GM21360 (cell line): ENCODE measurements around the gene SLC35F6.
"Not testable (repeated sequence)": the region's sequence is repeated elsewhere in the genome, so short reads cannot be mapped to it uniquely, and the experiment has no call there.

Experiments used
- ATAC-seq: cut with Tn5 transposase; IDR thresholded peaks from one replicate; pipeline ENCODE4 v1.9.1; 2021; ENCODE audit warnings: mild to moderate bottlenecking, moderate library complexity; ENCODE audit not compliant: unreplicated experiment

Gene SLC35F6

GRCh38 chr2:26754972-26755670, 9.0 kb upstream of the SLC35F6 start:
- no peak for ATAC-seq

GRCh38 chr2:26756337-26756736, 7.7 kb upstream of the SLC35F6 start:
- no peak for ATAC-seq

GRCh38 chr2:26757873-26758789, 6.0 kb upstream of the SLC35F6 start:
- ATAC-seq: no peak

- ATAC-seq: no peak
Measured at GRCh38 chr2:26758790-26759321, 5.2 kb upstream of the SLC35F6 start.

- no peak for ATAC-seq
Measured at GRCh38 chr2:26759845-26760244, 4.2 kb upstream of the SLC35F6 start.

GRCh38 chr2:26760991-26761390, 3.1 kb upstream of the SLC35F6 start:
- ATAC-seq: not testable (repeated sequence)

GRCh38 chr2:26763019-26763418, 1.1 kb upstream of the SLC35F6 start:
- ATAC-seq: no peak

GRCh38 chr2:26764906-26765305, 822 bp downstream of the SLC35F6 start:
- no peak for ATAC-seq

GRCh38 chr2:26765475-26766200, 1.6 kb downstream of the SLC35F6 start:
- ATAC-seq: no peak

GRCh38 chr2:26767129-26767528, 3.0 kb downstream of the SLC35F6 start:
- ATAC-seq: no peak

GRCh38 chr2:26767894-26768487, 3.9 kb downstream of the SLC35F6 start:
- ATAC-seq: no peak

GRCh38 chr2:26768759-26769088, 4.6 kb downstream of the SLC35F6 start:
- ATAC-seq: no peak

GRCh38 chr2:26769089-26769761, 5.1 kb downstream of the SLC35F6 start:
- ATAC-seq: no peak

GRCh38 chr2:26770986-26771586, 7.0 kb downstream of the SLC35F6 start:
- no peak for ATAC-seq

GRCh38 chr2:26772064-26773001, 8.2 kb downstream of the SLC35F6 start:
- no peak for ATAC-seq

- no peak for ATAC-seq
Measured at GRCh38 chr2:26776195-26776800, 12.2 kb downstream of the SLC35F6 start.

- no peak for ATAC-seq
Measured at GRCh38 chr2:26778098-26778497, 14.0 kb downstream of the SLC35F6 start.

GRCh38 chr2:26778507-26778906, 14.4 kb downstream of the SLC35F6 start:
- no peak for ATAC-seq
